Measurements from ENCODE around the gene PALLD. TPM values are rescaled to one million over a fixed set of nuclear protein-coding genes. Genes with fewer than 3 reads are reported as not detected.

The PALLD gene
- total RNA-seq, 2 experiments from 2014 or later = 0.91 to 2.0 TPM

GRCh38 chr4:168885400-168885799 lies 388.5 kb downstream of the PALLD start:
- DNase-seq (no peak), ATAC-seq (ENCODE audit: low read depth) (no peak)
- peaks cover 2% of the 10 kb centered on the region for H3K9me3 Mint-ChIP-seq
- POLR2A ChIA-PET = no interaction called here
- peaks cover 1% of the 10 kb centered on the region for H3K4me1 Mint-ChIP-seq
- peaks cover 1% of the 10 kb centered on the region for H3K36me3 Mint-ChIP-seq
- H3K27me3 Mint-ChIP-seq = peaks cover 17% of the 10 kb centered on the region
- no peak overlapping the region for H3K4me3 Mint-ChIP-seq
- no peak overlapping the region for H3K27ac Mint-ChIP-seq

- Mint-ChIP-seq H3K4me1 (peaks cover 1% of the 10 kb centered on the region), H3K27ac (no peak overlapping the region), H3K9me3 (peaks cover 2% of the 10 kb centered on the region), H3K4me3 (no peak overlapping the region), H3K27me3 (peaks cover 10% of the 10 kb centered on the region), H3K36me3 (peaks cover 1% of the 10 kb centered on the region)
- no peak for DNase-seq
- ATAC-seq (ENCODE audit: low read depth) = no peak
- POLR2A ChIA-PET = no interaction called here
Observed at GRCh38 chr4:168886351-168886750, 389.5 kb downstream of the PALLD start.

- H3K4me3 Mint-ChIP-seq = no peak overlapping the region
- no peak for ATAC-seq (ENCODE audit: low read depth)
- no peak overlapping the region for H3K27ac Mint-ChIP-seq
- DNase-seq = no peak
- POLR2A ChIA-PET = no interaction called here
- peaks cover 1% of the 10 kb centered on the region for H3K4me1 Mint-ChIP-seq
- H3K9me3 Mint-ChIP-seq = peaks cover 2% of the 10 kb centered on the region
- H3K27me3 Mint-ChIP-seq = peaks cover 6% of the 10 kb centered on the region
- peaks cover 1% of the 10 kb centered on the region for H3K36me3 Mint-ChIP-seq
Observed at GRCh38 chr4:168887809-168888208, 391.0 kb downstream of the PALLD start.

- DNase-seq = no peak
- Mint-ChIP-seq H3K4me3 (no peak overlapping the region), H3K4me1 (peaks cover 1% of the 10 kb centered on the region), H3K27me3 (peaks cover 6% of the 10 kb centered on the region), H3K9me3 (peaks cover 2% of the 10 kb centered on the region), H3K36me3 (peaks cover 1% of the 10 kb centered on the region), H3K27ac (no peak overlapping the region)
- POLR2A ChIA-PET = no interaction called here
- ATAC-seq (ENCODE audit: low read depth) = no peak
Observed at GRCh38 chr4:168888715-168889215, 391.9 kb downstream of the PALLD start.

- peaks cover 3% of the 10 kb centered on the region for H3K27me3 Mint-ChIP-seq
- DNase-seq (no peak), ATAC-seq (ENCODE audit: low read depth) (no peak)
- no peak overlapping the region for H3K27ac Mint-ChIP-seq
- POLR2A ChIA-PET = no interaction called here
- no peak overlapping the region for H3K4me3 Mint-ChIP-seq
- peaks cover 2% of the 10 kb centered on the region for H3K9me3 Mint-ChIP-seq
- no peaks in the 10 kb centered on the region for H3K4me1 Mint-ChIP-seq
- peaks cover 1% of the 10 kb centered on the region for H3K36me3 Mint-ChIP-seq
Observed at GRCh38 chr4:168891086-168891485, 394.2 kb downstream of the PALLD start.

GRCh38 chr4:168891688-168892087 lies 394.8 kb downstream of the PALLD start:
- H3K27me3 Mint-ChIP-seq = peaks cover 3% of the 10 kb centered on the region

GRCh38 chr4:168892475-168892874 lies 395.6 kb downstream of the PALLD start:
- POLR2A ChIA-PET = no interaction called here
- H3K4me3 Mint-ChIP-seq = no peak overlapping the region
- ATAC-seq (ENCODE audit: low read depth) (no peak), DNase-seq (no peak)
- no peaks in the 10 kb centered on the region for H3K4me1 Mint-ChIP-seq
- peaks cover 2% of the 10 kb centered on the region for H3K9me3 Mint-ChIP-seq
- H3K27me3 Mint-ChIP-seq = peaks cover 3% of the 10 kb centered on the region
- no peak overlapping the region for H3K27ac Mint-ChIP-seq
- H3K36me3 Mint-ChIP-seq = peaks cover 1% of the 10 kb centered on the region

More at GRCh38 chr4:168891688-168892087, 394.8 kb downstream of the PALLD start:
- DNase-seq (no peak), ATAC-seq (ENCODE audit: low read depth) (no peak)
- H3K4me1 Mint-ChIP-seq = no peaks in the 10 kb centered on the region
- no peak overlapping the region for H3K4me3 Mint-ChIP-seq
- POLR2A ChIA-PET = no interaction called here
- peaks cover 1% of the 10 kb centered on the region for H3K36me3 Mint-ChIP-seq
- H3K9me3 Mint-ChIP-seq = peaks cover 2% of the 10 kb centered on the region
- no peak overlapping the region for H3K27ac Mint-ChIP-seq

- Mint-ChIP-seq H3K9me3 (peaks cover 2% of the 10 kb centered on the region), H3K4me3 (no peak overlapping the region)
- POLR2A ChIA-PET = no interaction called here
Observed at GRCh38 chr4:168893205-168893604, 396.4 kb downstream of the PALLD start.

GRCh38 chr4:168893807-168894206 lies 397.0 kb downstream of the PALLD start:
- POLR2A ChIA-PET = no interaction called here
- H3K9me3 Mint-ChIP-seq = peaks cover 1% of the 10 kb centered on the region
- no peaks in the 10 kb centered on the region for H3K4me1 Mint-ChIP-seq
- peaks cover 1% of the 10 kb centered on the region for H3K36me3 Mint-ChIP-seq
- DNase-seq = no peak
- no peak overlapping the region for H3K4me3 Mint-ChIP-seq
- no peaks in the 10 kb centered on the region for H3K27me3 Mint-ChIP-seq
- ATAC-seq (ENCODE audit: low read depth) = no peak
- no peak overlapping the region for H3K27ac Mint-ChIP-seq

More at GRCh38 chr4:168893205-168893604, 396.4 kb downstream of the PALLD start:
- peaks cover 3% of the 10 kb centered on the region for H3K27me3 Mint-ChIP-seq
- DNase-seq (no peak), ATAC-seq (ENCODE audit: low read depth) (no peak)
- H3K36me3 Mint-ChIP-seq = peaks cover 1% of the 10 kb centered on the region
- no peak overlapping the region for H3K27ac Mint-ChIP-seq
- H3K4me1 Mint-ChIP-seq = no peaks in the 10 kb centered on the region

GRCh38 chr4:168900080-168900479 lies 403.2 kb downstream of the PALLD start:
- DNase-seq = no peak
- POLR2A ChIA-PET = no interaction called here
- no peaks in the 10 kb centered on the region for H3K4me1 Mint-ChIP-seq

GRCh38 chr4:168907119-168907698 lies 410.4 kb downstream of the PALLD start:
- POLR2A ChIA-PET = no interaction called here

More at GRCh38 chr4:168900080-168900479, 403.2 kb downstream of the PALLD start:
- Mint-ChIP-seq H3K4me3 (no peak overlapping the region), H3K27ac (no peak overlapping the region), H3K27me3 (no peaks in the 10 kb centered on the region), H3K36me3 (no peaks in the 10 kb centered on the region), H3K9me3 (no peaks in the 10 kb centered on the region)
- no peak for ATAC-seq (ENCODE audit: low read depth)

GRCh38 chr4:168908093-168908492 lies 411.2 kb downstream of the PALLD start:
- Mint-ChIP-seq H3K4me1 (no peaks in the 10 kb centered on the region), H3K27me3 (peaks cover 3% of the 10 kb centered on the region), H3K27ac (no peak overlapping the region), H3K4me3 (no peak overlapping the region), H3K36me3 (no peaks in the 10 kb centered on the region), H3K9me3 (no peaks in the 10 kb centered on the region)
- POLR2A ChIA-PET = no interaction called here
- DNase-seq (no peak), ATAC-seq (ENCODE audit: low read depth) (no peak)

More at GRCh38 chr4:168907119-168907698, 410.4 kb downstream of the PALLD start:
- H3K36me3 Mint-ChIP-seq = no peaks in the 10 kb centered on the region
- no peak for DNase-seq
- no peak for ATAC-seq (ENCODE audit: low read depth)
- H3K9me3 Mint-ChIP-seq = no peaks in the 10 kb centered on the region
- H3K27ac Mint-ChIP-seq = no peak overlapping the region
- peaks cover 3% of the 10 kb centered on the region for H3K27me3 Mint-ChIP-seq
- H3K4me3 Mint-ChIP-seq = no peak overlapping the region
- no peaks in the 10 kb centered on the region for H3K4me1 Mint-ChIP-seq

- POLR2A ChIA-PET = no interaction called here
- no peak overlapping the region for H3K27ac Mint-ChIP-seq
- ATAC-seq (ENCODE audit: low read depth) = no peak
Observed at GRCh38 chr4:168908851-168909273, 412.0 kb downstream of the PALLD start.

GRCh38 chr4:168914095-168914494 lies 417.2 kb downstream of the PALLD start:
- POLR2A ChIA-PET = no interaction called here
- Mint-ChIP-seq H3K27me3 (no peaks in the 10 kb centered on the region), H3K36me3 (no peaks in the 10 kb centered on the region), H3K9me3 (no peaks in the 10 kb centered on the region), H3K4me1 (no peaks in the 10 kb centered on the region), H3K4me3 (no peak overlapping the region), H3K27ac (no peak overlapping the region)
- no peak for DNase-seq
- ATAC-seq (ENCODE audit: low read depth) = no peak

More at GRCh38 chr4:168908851-168909273, 412.0 kb downstream of the PALLD start:
- Mint-ChIP-seq H3K27me3 (peaks cover 3% of the 10 kb centered on the region), H3K4me3 (no peak overlapping the region), H3K9me3 (no peaks in the 10 kb centered on the region), H3K4me1 (no peaks in the 10 kb centered on the region), H3K36me3 (no peaks in the 10 kb centered on the region)
- no peak for DNase-seq

All from activated naive CD8-positive, alpha-beta T cell treated with anti-CD3 and anti-CD28 coated beads, Interleukin-2, amount 10 ng/mL, durations not matched to agents 7 days and 5 days (primary cell).